Measurements from ENCODE around the gene PRODH.
"Not testable (repeated sequence)": the region's sequence is repeated elsewhere in the genome, so short reads cannot be mapped to it uniquely, and the experiment has no call there.

The PRODH gene, protein sequence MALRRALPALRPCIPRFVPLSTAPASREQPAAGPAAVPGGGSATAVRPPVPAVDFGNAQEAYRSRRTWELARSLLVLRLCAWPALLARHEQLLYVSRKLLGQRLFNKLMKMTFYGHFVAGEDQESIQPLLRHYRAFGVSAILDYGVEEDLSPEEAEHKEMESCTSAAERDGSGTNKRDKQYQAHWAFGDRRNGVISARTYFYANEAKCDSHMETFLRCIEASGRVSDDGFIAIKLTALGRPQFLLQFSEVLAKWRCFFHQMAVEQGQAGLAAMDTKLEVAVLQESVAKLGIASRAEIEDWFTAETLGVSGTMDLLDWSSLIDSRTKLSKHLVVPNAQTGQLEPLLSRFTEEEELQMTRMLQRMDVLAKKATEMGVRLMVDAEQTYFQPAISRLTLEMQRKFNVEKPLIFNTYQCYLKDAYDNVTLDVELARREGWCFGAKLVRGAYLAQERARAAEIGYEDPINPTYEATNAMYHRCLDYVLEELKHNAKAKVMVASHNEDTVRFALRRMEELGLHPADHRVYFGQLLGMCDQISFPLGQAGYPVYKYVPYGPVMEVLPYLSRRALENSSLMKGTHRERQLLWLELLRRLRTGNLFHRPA

DNA sequence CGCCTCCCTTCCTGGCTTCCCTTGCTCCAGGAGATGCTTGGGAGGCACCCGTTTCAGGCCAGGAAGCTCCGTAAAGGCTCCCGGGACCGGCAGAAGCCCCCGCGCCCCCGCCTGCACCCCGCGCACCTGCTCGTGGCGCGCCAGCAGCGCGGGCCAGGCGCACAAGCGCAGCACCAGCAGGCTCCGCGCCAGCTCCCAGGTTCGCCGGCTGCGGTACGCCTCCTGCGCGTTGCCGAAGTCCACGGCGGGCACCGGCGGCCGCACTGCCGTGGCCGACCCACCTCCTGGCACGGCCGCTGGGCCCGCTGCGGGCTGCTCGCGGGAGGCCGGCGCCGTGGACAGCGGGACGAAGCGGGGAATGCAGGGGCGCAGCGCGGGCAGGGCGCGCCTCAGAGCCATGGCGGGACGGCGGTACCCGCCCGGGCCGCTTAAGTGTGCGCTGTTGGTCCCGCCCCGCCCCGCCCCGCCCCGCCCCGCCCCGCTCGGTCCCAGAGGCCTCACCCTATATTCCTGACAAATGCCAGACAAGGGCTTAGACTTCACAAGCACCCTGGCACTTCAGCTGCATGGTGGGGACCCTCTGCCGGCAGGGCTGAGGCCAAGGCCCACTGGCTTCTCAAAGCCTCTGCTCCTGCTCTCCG, at the start of gene PRODH:
Gene PRODH, minus strand, starts transcription at position 405 of the 641 bp plus-strand sequence. Its CDS starts 6 bp downstream, at position 399.
- no peak for DNase-seq

DNA sequence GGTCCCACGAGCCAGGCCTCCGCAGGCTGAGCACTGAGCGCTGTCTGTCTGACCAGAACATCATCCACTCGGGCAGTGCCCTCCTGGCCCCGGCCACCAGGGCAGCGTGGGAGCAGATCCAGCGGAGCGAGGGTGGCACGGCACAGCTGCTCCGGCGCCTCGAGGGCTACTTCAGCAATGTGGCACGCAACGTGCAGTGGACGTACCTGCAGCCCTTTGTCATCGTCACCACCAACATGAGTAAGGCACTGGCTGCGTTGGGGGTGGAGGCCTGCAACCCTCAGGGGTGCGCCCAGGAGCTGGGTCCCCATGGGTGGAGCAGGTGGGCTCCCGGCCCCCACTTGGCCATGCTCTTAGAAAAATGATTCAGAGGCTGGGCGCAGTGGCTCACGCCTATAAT, 49.7 kb upstream of the PRODH start:
- no peak for DNase-seq

DNA sequence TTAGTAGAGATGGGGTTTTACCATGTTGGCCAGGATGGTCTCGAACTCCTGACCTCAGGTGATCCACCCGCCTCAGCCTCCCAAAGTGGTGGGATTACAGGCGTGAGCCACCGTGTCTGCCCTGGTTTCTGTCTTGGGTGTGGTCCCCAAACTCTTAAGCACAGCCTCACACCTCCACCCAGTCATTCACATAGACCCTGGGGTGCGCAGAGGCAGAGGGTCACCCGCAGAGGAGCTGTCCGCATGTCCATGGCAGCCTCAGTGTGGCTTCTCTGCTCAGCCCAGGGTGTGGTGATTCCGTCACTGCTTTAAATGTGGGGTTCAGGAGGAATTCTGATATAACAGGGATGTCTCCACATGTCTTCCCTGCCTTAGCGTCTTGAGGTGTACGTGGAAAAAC, 48.5 kb upstream of the PRODH start:
- no peak for DNase-seq

DNA sequence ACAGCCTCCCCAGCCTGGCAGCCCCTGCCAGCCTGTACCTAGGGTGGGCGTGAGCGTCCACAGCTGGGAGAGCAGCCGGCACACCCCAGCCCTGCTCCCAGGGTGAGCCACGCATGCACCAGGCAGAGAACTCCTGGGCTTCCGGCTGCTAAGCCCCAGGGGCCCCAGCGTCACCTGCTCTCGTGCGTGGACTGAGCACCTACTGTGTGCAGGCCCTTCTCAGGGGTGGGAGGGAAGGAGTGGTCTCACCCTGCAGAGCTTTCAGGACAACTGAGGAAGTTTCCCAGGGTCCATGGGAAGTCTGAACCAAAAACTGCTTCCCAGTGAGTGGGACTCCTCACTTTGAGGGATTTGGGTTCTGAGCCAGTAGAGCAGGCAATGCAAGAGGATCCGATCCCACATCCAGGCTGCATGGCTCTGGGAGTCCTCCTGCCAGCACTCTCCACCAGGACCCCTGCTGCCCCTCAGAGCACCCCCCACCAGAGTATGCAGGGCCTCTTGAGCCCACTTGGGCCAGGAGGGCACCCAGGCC, 47.1 kb upstream of the PRODH start:
- DNase-seq = no peak

DNA sequence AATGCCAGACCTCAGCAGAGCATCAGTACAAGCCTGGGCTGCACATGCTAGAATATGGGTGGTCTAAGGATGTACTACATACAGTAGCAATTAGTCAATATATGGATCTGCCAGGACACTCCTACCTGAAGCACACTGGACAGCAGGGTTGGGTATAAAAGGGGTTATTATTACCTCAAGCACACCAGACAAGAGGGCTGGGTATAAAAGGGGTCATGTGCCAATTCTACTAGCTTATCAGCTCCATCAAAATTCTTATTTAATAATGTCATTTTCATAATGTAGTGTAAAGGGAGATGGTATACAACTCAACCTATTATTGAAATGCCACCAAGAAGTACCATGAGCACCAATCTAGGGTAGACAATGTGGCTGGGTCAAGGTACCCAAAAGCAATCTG, 44.7 kb upstream of the PRODH start:
- DNase-seq = no peak

DNA sequence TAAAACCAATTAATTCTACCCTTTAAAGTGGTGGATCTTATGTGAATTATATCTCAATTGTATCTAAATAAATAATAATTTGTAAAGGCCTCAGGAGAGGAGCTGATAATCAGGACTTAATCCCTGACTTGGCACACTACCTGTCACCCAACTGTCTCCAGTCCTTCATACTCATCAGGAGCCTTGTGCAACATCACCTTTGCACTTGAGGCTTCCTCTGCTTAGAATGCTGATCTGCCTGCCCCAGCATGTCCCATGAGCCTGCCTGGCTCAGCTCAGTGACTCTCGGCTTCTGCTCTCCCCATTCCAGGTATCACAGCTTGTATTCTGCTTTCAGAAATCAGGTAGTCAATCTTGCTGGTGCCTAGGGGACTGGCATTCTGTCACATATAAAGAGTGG, 43.9 kb upstream of the PRODH start:
- no peak for DNase-seq

DNA sequence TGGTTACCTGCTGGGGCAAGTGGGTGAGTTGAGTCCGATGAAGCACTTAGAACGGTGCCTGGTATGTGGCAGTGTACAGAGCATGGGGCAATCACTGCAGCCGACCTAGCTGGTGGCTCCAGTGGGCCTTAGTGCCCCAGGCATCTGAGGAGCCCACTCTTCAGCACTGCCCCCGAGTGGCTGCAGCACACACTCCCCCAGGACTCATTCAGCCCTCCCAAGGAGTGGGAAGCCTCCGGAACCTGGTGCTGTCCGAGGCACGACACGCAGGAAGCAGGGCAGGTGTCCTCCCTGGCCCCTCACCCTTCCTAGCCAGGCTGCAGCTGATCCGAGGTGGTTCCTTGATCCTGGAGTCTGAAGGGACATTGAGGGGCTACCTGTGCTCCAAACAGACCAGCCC, 42.4 kb upstream of the PRODH start:
- DNase-seq = no peak

DNA sequence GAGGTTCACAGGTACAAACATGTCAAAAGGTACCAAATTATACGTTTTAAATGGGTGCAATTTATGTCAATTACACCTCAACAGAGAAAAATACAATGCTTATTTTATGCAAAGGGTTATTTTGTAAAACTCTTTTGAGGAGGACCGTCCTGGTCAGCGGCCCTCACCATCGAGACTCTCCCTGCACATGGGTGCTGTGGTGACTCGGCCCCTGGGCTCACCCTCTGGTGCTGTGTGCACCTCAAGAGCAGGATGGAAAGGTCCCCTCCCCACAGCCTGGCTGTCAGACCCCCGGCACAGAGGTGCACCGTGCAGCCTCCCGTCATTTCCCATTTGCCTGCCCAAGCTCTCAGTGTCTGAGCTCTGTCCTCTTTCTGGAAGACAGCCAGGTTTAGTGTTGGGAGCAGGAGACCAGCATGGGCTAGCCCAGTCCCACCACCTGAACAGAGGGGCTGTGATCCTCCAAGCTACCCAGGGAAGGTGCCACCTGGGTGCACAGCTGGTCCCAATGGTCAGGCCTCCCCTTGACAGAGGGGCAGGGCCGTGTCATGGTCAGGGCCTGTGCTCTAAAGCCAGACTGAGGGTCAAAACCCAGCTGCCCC, 41.8 kb upstream of the PRODH start:
- DNase-seq = no peak

DNA sequence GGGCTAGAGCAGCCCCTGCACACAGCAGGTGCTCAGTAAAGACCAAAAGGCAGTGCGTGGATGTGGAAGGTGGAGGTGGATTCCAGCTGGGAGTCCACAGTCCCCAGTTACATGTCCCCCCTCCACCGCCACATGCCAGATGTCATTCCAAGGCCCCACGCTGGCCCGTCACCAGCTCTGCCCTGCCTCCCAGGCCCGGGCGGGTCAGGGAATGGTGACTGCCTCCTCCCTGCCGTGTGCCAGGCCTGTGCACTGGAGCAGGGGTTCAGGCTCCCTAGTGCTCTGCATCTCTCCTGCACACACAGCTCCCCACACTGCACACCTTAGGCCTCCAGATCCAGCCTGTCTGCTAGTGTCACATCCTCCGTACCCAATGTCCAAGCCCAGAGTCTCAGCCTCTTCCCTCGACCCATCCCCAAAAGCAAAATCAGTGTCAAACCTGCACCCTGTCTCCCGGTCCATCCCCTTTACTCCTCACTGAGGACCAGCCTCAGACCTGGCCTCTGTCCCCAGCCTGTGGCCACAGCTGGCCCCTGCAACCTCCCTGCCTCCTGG, 40.2 kb upstream of the PRODH start:
- no peak for DNase-seq

DNA sequence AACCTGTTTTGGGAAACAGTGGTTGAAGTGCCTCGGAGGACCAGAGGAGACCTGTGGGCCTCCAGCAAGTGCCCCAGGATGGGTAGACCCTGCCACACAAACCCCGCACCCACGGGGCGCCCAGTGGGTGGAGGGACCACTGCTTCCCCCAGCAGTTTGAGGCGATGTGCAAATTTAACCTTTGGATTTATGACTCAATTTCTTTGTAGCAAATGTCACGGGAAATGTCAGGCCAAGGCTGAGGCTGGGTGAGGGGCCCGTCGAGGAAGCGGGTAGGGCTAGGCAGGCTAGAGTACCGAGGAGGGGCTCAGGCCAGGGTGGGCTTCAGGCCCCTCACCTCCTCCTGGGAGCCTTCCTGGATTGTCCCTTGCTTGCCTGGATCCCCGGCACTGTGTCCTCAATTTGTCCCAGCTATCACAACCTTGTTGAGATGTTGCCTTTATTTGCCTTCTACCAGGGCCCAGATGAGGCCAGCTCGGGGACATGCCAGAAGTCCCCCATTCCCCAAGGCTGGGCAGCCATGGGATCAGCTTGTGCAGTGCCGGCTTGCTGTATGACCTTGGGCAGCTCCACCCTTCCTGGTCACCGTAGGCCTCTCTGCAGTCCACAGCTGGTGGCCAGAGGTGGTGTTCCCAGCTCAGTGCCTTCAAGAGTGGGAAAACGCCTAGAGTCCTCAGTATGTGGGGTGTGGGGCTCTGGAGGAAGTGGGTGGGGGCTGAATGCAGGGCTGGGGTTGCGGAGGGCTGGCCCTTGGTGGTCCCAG, 39.5 kb upstream of the PRODH start:
- DNase-seq = no peak

DNA sequence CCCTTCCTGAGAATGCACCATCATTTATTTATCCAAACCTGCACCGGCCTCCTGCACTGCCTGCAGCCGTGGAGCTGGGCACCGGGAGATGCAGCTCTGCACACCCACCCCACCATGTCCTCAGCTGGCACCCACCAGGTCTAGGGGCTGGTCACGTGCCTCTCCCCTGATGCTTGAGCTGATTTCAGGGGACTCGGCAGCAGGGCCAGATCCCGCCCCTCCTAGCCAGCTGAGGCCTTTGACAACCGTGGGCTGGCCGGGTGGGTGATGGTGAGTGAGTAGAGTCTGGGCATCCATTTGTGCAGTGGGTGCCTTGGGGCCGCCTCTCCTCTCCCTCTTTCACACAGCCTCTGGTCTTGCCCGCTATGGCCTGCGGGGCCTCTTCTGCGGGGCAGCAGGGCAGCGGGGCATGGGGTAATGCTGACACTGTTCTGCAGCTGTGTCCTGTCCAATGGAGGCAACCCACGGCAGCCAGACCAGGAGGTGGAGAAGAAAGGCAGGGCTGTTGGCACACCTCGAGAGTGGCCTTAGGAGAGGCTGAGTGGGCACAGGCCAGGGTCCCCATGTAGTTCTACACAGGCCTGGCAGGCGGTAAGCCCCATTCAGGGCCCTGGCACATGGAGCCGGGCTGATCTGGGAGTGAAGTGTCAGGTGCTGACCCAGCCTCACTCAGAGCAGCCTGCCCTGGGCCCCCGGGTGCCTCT, 38.5 kb upstream of the PRODH start:
- DNase-seq = no peak

DNA sequence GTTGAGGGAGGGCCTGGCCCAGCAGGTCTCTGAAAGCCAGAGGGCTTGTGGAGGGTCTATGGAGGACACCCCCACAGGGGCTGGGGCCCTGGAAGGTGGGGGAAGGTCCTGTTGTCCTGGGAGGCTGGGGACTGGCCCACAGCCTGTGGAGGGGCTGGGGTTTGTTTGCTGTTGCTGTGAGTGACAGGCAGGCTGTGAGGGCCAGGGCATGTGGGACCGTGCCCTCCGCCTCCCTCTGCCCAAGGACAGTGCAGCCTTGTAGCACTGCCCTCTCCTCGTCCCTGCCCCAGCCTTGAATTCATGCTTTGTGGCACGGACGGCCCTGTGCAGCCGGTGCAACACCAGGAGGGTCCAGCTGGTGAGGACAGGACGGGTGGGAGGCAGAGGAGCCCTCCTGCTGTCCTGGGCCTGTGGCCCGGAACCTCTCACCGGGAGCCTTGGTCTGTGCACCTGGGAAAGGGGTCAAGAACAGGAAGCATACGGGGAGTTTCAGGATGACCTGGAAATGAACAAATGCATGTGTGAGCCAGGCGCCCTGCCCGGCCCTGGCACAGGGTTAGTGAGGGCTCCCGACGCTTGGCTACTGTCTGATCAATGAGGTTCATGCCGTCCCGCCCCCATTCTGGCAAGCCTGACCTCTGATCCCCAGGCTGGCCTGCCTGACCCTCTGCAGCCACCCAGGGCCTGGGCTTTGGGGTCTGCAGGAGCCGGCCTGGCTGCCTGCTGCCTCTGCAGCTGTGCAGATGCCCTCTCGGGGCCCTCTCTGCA, 37.4 kb upstream of the PRODH start:
- DNase-seq = no peak

DNA sequence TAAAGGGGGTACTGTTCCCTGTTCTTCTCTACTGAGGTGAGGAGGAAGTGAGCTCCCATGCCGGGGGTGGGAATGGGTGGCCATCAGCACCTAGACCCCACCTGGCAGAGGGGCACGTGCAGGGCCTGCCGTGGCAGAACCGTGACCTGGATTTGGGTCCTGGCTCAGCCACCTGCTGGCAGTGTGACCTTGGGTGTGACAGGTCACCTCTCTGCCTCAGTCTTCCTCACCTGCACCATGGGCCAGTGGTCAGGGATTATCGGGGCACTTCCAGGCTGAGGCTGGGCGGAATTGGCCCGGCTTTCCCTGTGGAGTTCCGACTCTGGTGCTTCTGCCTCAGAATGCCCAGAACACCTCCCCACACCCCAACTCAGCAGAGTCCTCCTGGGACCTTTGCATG, 36.5 kb upstream of the PRODH start:
- DNase-seq = not testable (repeated sequence)

DNA sequence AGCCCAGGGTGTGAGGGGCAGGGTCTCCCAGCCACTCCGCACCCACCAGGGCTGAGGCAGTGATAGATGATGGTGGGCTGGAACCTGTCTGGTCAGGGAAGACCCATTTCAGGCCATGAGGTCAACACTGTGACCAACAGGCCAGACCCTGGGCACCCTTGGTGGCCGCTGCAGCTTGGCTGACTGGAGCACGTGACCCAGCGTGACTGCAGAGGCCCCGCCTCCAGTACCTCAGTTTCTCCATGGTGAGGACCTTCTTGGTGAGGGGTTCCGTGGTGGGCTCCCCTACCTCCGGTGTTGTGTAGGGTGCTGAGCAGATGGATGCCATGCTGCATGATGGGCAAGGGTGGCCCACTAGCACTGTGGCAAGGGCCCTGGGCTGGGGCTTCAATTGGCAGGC, 35.9 kb upstream of the PRODH start:
- DNase-seq = not testable (repeated sequence)

DNA sequence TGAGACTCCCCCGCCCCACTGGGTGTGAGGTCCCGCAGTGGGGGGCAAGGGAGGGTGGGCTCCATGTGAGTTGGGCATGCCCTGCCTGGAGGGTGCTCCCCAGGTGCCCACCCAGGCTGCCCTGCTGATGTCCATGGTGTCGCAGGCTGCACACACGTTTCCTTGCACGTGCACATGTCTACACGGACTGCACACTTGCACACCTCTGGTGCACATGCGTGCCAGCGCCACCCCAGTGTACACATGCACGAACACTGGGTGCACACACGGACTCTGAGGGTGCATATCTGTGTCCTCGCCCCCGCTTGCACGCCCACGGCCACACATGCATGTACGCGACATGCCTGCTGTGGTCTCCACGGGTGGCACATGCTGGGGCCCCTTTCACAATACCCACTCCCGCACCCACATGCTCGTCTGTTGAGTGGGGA, 35.2 kb upstream of the PRODH start:
- no peak for DNase-seq

DNA sequence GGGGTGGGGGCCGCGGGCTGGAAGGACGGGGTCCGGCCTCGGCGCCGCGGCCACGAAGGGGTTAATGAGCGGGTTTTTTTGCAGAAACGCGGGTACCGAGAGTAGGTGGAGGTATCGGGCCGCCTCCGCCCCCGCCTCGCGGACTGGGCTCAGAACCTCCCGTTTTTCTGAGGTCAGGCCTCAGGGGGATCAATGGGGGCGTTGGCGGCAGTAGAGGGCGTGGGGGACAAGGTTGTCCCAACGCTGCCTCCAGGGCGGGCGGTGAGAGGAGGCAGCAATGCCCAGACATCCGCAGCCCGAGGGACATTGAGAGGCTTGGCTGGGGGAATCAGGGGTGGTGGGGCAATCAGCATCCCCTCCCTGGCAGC, 34.8 kb upstream of the PRODH start:
- no peak for DNase-seq

DNA sequence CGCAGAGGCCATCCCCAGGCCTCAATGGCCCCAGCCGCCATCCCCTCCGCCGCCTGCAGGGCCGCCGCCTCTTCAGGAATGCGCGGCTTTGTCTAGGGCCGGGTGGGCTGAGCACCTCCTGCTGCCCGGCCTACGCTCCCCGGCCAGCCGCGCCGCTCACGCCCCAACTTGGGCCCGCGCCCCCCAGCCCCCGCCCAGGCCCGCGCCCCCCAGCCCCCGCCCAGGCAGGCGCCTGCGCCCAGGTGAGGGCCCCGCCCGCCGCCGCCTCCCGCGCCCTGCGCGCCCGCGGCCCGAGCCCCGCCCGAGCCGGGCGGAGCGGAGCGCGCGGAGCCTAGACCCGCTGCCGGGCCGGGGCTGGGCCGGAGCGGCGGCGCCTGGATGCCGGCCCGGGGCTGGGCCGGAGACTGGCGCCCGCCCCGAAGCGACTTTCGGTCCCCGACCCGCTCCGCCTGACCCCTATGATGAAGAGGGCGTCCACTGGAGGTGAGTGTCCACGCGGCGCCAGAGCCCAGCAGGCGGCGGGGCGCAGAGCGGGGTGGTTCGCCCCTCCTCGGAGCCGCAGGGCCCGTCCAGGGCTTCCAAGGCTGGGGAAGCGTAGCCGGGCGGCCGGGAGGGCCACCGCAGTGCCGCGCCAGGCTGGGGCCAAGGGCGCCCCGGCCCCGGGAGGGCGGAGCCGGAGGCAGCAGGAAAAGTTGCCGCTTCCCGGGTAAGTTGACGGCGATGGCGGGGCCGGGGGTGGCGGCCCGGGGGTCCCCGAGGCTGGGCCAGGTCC, 34.3 kb upstream of the PRODH start:
- no peak for DNase-seq

DNA sequence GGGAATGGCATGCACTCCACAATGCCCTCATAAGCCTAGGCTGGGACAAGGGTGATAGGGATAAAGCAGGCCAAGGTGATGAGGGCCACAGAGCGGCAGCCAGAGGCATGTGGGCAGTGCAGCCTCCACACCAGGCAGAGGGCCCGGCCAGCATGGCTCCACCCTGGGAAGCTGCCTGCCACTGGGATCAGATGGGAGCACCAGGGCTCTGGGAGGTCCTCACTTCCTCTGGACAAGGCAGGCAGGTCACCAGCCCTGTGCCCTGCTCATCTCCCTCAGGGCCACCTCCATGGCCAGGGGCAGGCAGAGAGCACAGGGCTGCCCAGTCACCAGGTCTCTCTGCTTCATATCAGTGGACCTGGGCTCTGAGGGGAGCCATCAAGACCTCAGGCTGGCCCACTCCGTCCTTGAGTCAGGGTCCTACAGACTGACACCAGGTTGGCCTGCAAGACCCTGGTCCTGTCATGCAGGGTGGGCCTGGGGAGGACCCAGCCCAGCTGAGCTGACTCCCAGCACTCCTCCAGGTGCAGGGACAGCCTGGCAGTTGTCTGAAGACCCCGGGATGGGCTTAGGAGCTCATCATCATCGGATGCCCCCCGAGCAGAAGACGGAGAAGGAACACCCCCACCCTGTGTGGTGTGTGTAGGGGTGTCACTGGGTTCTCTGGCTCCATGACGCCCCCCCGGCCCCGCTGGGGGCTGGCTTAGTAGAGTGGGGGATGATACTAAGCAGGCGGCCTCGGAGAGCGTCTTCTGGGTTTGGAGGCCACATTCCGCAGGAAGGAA, 33.3 kb upstream of the PRODH start:
- DNase-seq = not testable (repeated sequence)

All from SW 1271 (cell line).